Right cardiac atrium (tissue), 5 donors: ENCODE data around the gene ERF. TPM values are rescaled to one million over a fixed set of nuclear protein-coding genes. Genes with fewer than 3 reads are reported as not detected.

ENCODE experiments used
- ATAC-seq, 2 donors: fragments of 200-7000 bp; cut with Tn5 transposase; one replicate each; pipeline versions ENCODE4 v1.8.0 to v1.9.1; 2020; ENCODE audit warnings: moderate library complexity in 2 of 2, mild to moderate bottlenecking in 1 of 2
- DNase-seq, 3 donors: peaks; one replicate each; pipeline ENCODE4 v3.0.0-alpha.2; 2020
- H3K27ac ChIP-seq: one replicate; pipeline ENCODE4 v1.5.1; 2013; ENCODE audit warnings: mild to moderate bottlenecking, low read length, control low read depth, moderate library complexity
- H3K27me3 ChIP-seq: one replicate; pipeline ENCODE4 v1.6.1; 2013; ENCODE audit not compliant: control insufficient read depth, insufficient read depth
- H3K4me1 ChIP-seq: one replicate; pipeline ENCODE4 v1.6.1; 2013; ENCODE audit warnings: low read length; ENCODE audit not compliant: control insufficient read depth, insufficient read depth
- H3K4me3 ChIP-seq: one replicate; pipeline ENCODE4 v1.5.1; 2013; ENCODE audit warnings: low read length, control low read depth
- H3K9me3 ChIP-seq: one replicate; pipeline ENCODE4 v1.6.1; 2013; ENCODE audit warnings: low read length; ENCODE audit not compliant: control insufficient read depth
- WGBS: extraction: QIAGEN DNeasy Blood & Tissue Kit; methylation state at CpG from one replicate; pipeline ENCODE4 v1.1.7; 2013; 5-methylcytosine and 5-hydroxymethylcytosine counted together
- intact Hi-C, 4 donors: fragments of 100-400 bp; cut with DNase I; formaldehyde crosslinking; loops; one replicate each; pipeline versions ENCODE4 v1.11.0 to v1.14.0; 2022 to 2023
- polyA plus RNA-seq: library from polyadenylated mRNA; stranded (reverse); fragments of 200-250 nt; gene quantifications from one replicate; pipeline ENCODE4 v1.2.3, GENCODE V29; 2013
- total RNA-seq, 4 donors: library from RNA; stranded (reverse); fragmentation: NEBNext Ultra II Directional; extraction: Animal tissue kit (Norgen Biotek cat#: 25700); gene quantifications; one replicate each; pipeline ENCODE4 v1.2.1, GENCODE V29; 2021
- donor health status: healthy with polysubstance abuse.
- donor health status: DM: no; HTN: yes; CAD: no.
- donor health status: DM: no; HTN: no; CAD: no.
- donor health status: DM: no; HTN: yes; CAD: no; lungs with severe emphysema.
- donor health status: DM: yes; HTN: yes; CAD: no.

ERF gene
- total and polyA plus RNA-seq, 5 donors, result 33.3 to 58.1 (median 44.4) TPM

- ATAC-seq, result no peak
- Histone ChIP-seq H3K9me3 (no peaks in the 10 kb centered on the region), H3K4me3 (no peak overlapping the region), H3K27ac (no peak overlapping the region), H3K27me3 (no peaks in the 10 kb centered on the region), H3K4me1 (no peaks in the 10 kb centered on the region)
- DNase-seq, result no peak
- WGBS, result 91% methylated on average over 10 of the region's 10 CpGs
- intact Hi-C loops, result no loop called here
These were observed 22.5 kb downstream of the ERF start for GRCh38 chr19:42232435-42232834.

GRCh38 chr19:42230571-42230970, 24.4 kb downstream of the ERF start:
- H3K4me3 ChIP-seq, result no peak overlapping the region
- no peaks in the 10 kb centered on the region for H3K27me3 ChIP-seq
- H3K9me3 ChIP-seq, result no peaks in the 10 kb centered on the region
- DNase-seq, result no peak
- H3K4me1 ChIP-seq, result no peaks in the 10 kb centered on the region
- WGBS, result 84% methylated on average over 4 of the region's 4 CpGs
- ATAC-seq, result no peak
- H3K27ac ChIP-seq, result no peak overlapping the region
- intact Hi-C loops, result no loop called here

- no peaks in the 10 kb centered on the region for H3K4me1 ChIP-seq
- no peak overlapping the region for H3K27ac ChIP-seq
- no peak for DNase-seq
- no peaks in the 10 kb centered on the region for H3K27me3 ChIP-seq
- H3K9me3 ChIP-seq, result no peaks in the 10 kb centered on the region
- intact Hi-C loops, result no loop called here
- ATAC-seq, result peak in 1 of 2 donors; percentile 18
- H3K4me3 ChIP-seq, result no peak overlapping the region
- WGBS, result 48% methylated on average over 8 of the region's 8 CpGs
These were observed 25.0 kb downstream of the ERF start for GRCh38 chr19:42229855-42230351.

GRCh38 chr19:42229301-42229854, 25.6 kb downstream of the ERF start:
- intact Hi-C loops, result no loop called here
- no peak overlapping the region for H3K4me3 ChIP-seq
- H3K4me1 ChIP-seq, result no peaks in the 10 kb centered on the region
- ATAC-seq (no peak), DNase-seq (no peak)
- H3K9me3 ChIP-seq, result no peaks in the 10 kb centered on the region
- 56% methylated on average over 4 of the region's 4 CpGs for WGBS
- no peak overlapping the region for H3K27ac ChIP-seq
- H3K27me3 ChIP-seq, result no peaks in the 10 kb centered on the region

GRCh38 chr19:42228641-42229040, 26.3 kb downstream of the ERF start:
- H3K27ac ChIP-seq, result no peak overlapping the region
- H3K4me1 ChIP-seq, result no peaks in the 10 kb centered on the region
- H3K27me3 ChIP-seq, result no peaks in the 10 kb centered on the region
- no peaks in the 10 kb centered on the region for H3K9me3 ChIP-seq
- no peak for ATAC-seq
- intact Hi-C loops, result no loop called here
- H3K4me3 ChIP-seq, result no peak overlapping the region
- no peak for DNase-seq
- WGBS, result 72% methylated on average over 4 of the region's 4 CpGs

- no peak overlapping the region for H3K27ac ChIP-seq
- intact Hi-C loops, result no loop called here
- H3K4me1 ChIP-seq, result no peaks in the 10 kb centered on the region
- ATAC-seq (no peak), DNase-seq (no peak)
- no peaks in the 10 kb centered on the region for H3K9me3 ChIP-seq
- H3K27me3 ChIP-seq, result no peaks in the 10 kb centered on the region
- WGBS, result 89% methylated on average over 1 of the region's 1 CpG
- H3K4me3 ChIP-seq, result no peak overlapping the region
These were observed 28.0 kb downstream of the ERF start for GRCh38 chr19:42226886-42227285.

GRCh38 chr19:42225718-42226292, 29.1 kb downstream of the ERF start:
- no peak for DNase-seq
- Histone ChIP-seq H3K4me1 (no peaks in the 10 kb centered on the region), H3K27ac (no peak overlapping the region), H3K27me3 (no peaks in the 10 kb centered on the region), H3K4me3 (no peak overlapping the region), H3K9me3 (no peaks in the 10 kb centered on the region)
- intact Hi-C loops, result no loop called here
- no peak for ATAC-seq
- 95% methylated on average over 33 of the region's 33 CpGs for WGBS

GRCh38 chr19:42224940-42225717, 29.8 kb downstream of the ERF start:
- Histone ChIP-seq H3K4me1 (peaks cover 2% of the 10 kb centered on the region), H3K27ac (no peak overlapping the region), H3K4me3 (no peak overlapping the region), H3K27me3 (no peaks in the 10 kb centered on the region), H3K9me3 (no peaks in the 10 kb centered on the region)
- DNase-seq (no peak), ATAC-seq (no peak)
- intact Hi-C loops, result no loop called here
- WGBS, result 95% methylated on average over 37 of the region's 37 CpGs

GRCh38 chr19:42220751-42221097, 34.2 kb downstream of the ERF start:
- DNase-seq (no peak), ATAC-seq (no peak)
- peak overlapping the region; percentile 48 for H3K4me3 ChIP-seq
- intact Hi-C loops, result no loop called here
- H3K4me1 ChIP-seq, result peaks cover 10% of the 10 kb centered on the region
- no peaks in the 10 kb centered on the region for H3K9me3 ChIP-seq
- no peaks in the 10 kb centered on the region for H3K27me3 ChIP-seq
- 1% methylated on average over 6 of the region's 6 CpGs for WGBS
- no peak overlapping the region for H3K27ac ChIP-seq

GRCh38 chr19:42219812-42220750, 34.8 kb downstream of the ERF start, which contains the start of gene ZNF526:
ZNF526 (plus strand) TSS chr19:42220312; CDS start chr19:42224404, 4,092 bp downstream.
- intact Hi-C loops, result no loop called here

More at GRCh38 chr19:42219812-42220750, 34.8 kb downstream of the ERF start, which contains the start of gene ZNF526:
- H3K4me3 ChIP-seq, result peak within 1 kb of the TSS; percentile 48
- under 1% methylated on average over 53 of the region's 53 CpGs for WGBS
- no peaks in the 10 kb centered on the region for H3K27me3 ChIP-seq
- H3K4me1 ChIP-seq, result peaks cover 11% of the 10 kb centered on the region
- DNase-seq, result peak; percentile 98 to 99 (median 99)
- no peaks in the 10 kb centered on the region for H3K9me3 ChIP-seq
- H3K27ac ChIP-seq, result peak within 1 kb of the TSS; percentile 70
- peak; percentile 94 to 95 for ATAC-seq
